Stimulated activated naive B cell treated with anti-CD40 and anti-IgM and Interleukin-4, amounts not matched to agents 10 μg/mL and 1 μg/mL and 100 μg/mL, for 72 hours (primary cell): Measurements from ENCODE around the gene STON2.
"Not testable (repeated sequence)": the region's sequence is repeated elsewhere in the genome, so short reads cannot be mapped to it uniquely, and the experiment has no call there.

Experiments used
- ATAC-seq, 2 donors: fragments of 150-1000 bp; cut with Tn5 transposase; replicated peaks; 2 replicates each; pipeline ENCODE4 v1.10.0; 2021; ENCODE audit warnings: moderate library complexity in 1 of 2
- DNase-seq: peaks from one replicate; pipeline ENCODE4 v3.0.0; 2021
- H3K27ac Mint-ChIP-seq: one replicate; pipeline ENCODE4 v1.8.0; 2022; ENCODE audit warnings: mild to moderate bottlenecking, mixed read lengths
- H3K27me3 Mint-ChIP-seq, 2 donors: one replicate each; pipeline ENCODE4 v1.8.0; 2022; ENCODE audit warnings: mixed read lengths in 2 of 2
- H3K36me3 Mint-ChIP-seq, 2 donors: one replicate each; pipeline ENCODE4 v1.8.0; 2022; ENCODE audit warnings: mixed read lengths in 2 of 2, mild to moderate bottlenecking in 1 of 2
- H3K4me1 Mint-ChIP-seq, 2 donors: one replicate each; pipeline ENCODE4 v1.8.0; 2022; ENCODE audit warnings: mixed read lengths in 2 of 2, mild to moderate bottlenecking in 1 of 2
- H3K4me3 Mint-ChIP-seq, 2 donors: one replicate each; pipeline ENCODE4 v1.8.0; 2022; ENCODE audit warnings: mild to moderate bottlenecking in 2 of 2, mixed read lengths in 2 of 2, moderate library complexity in 1 of 2
- H3K9me3 Mint-ChIP-seq, 2 donors: one replicate each; pipeline ENCODE4 v1.8.0; 2022; ENCODE audit warnings: mixed read lengths in 2 of 2, mild to moderate bottlenecking in 1 of 2

Gene STON2

GRCh38 chr14:81385419-81385818, 14.7 kb downstream of the STON2 start:
- Mint-ChIP-seq H3K27ac (no peak overlapping the region), H3K9me3 (peaks cover 0 to 1% of the 10 kb centered on the region in 2 donors), H3K4me1 (no peaks in the 10 kb centered on the region), H3K27me3 (peaks cover 4 to 9% of the 10 kb centered on the region in 2 donors), H3K36me3 (no peaks in the 10 kb centered on the region), H3K4me3 (no peak overlapping the region)
- DNase-seq (no peak), ATAC-seq (no peak)

GRCh38 chr14:81384900-81385299, 15.2 kb downstream of the STON2 start:
- no peak for DNase-seq
- H3K27ac Mint-ChIP-seq: no peak overlapping the region
- H3K4me3 Mint-ChIP-seq: no peak overlapping the region
- peaks cover 4 to 9% of the 10 kb centered on the region in 2 donors for H3K27me3 Mint-ChIP-seq
- ATAC-seq: no peak
- no peaks in the 10 kb centered on the region for H3K4me1 Mint-ChIP-seq
- H3K36me3 Mint-ChIP-seq: no peaks in the 10 kb centered on the region
- H3K9me3 Mint-ChIP-seq: peaks cover 0 to 2% of the 10 kb centered on the region in 2 donors

- Mint-ChIP-seq H3K4me1 (no peaks in the 10 kb centered on the region), H3K27ac (no peak overlapping the region), H3K27me3 (no peaks in the 10 kb centered on the region), H3K36me3 (no peaks in the 10 kb centered on the region), H3K4me3 (no peak overlapping the region), H3K9me3 (peaks cover 0 to 2% of the 10 kb centered on the region in 2 donors)
- no peak for ATAC-seq
- DNase-seq: no peak
Observed at GRCh38 chr14:81382517-81383225, 17.5 kb downstream of the STON2 start.

- H3K27me3 Mint-ChIP-seq, H3K27ac Mint-ChIP-seq, H3K4me3 Mint-ChIP-seq, H3K4me1 Mint-ChIP-seq, ATAC-seq, H3K36me3 Mint-ChIP-seq, DNase-seq, H3K9me3 Mint-ChIP-seq: not testable (repeated sequence)
Observed at GRCh38 chr14:81380009-81380408, 20.1 kb downstream of the STON2 start.

GRCh38 chr14:81371802-81372201, 28.3 kb downstream of the STON2 start:
- Mint-ChIP-seq H3K4me3 (no peak overlapping the region), H3K27ac (no peak overlapping the region), H3K9me3 (no peaks in the 10 kb centered on the region), H3K4me1 (no peaks in the 10 kb centered on the region), H3K36me3 (no peaks in the 10 kb centered on the region), H3K27me3 (peaks cover 5 to 8% of the 10 kb centered on the region in 2 donors)
- DNase-seq (no peak), ATAC-seq (no peak)

GRCh38 chr14:81367563-81367962, 32.6 kb downstream of the STON2 start:
- Mint-ChIP-seq H3K4me3 (no peak overlapping the region), H3K27ac (no peak overlapping the region), H3K4me1 (no peaks in the 10 kb centered on the region), H3K27me3 (peaks cover 0 to 4% of the 10 kb centered on the region in 2 donors), H3K36me3 (no peaks in the 10 kb centered on the region), H3K9me3 (no peaks in the 10 kb centered on the region)
- no peak for ATAC-seq
- no peak for DNase-seq

GRCh38 chr14:81366884-81367283, 33.2 kb downstream of the STON2 start:
- ATAC-seq (no peak), DNase-seq (no peak)
- Mint-ChIP-seq H3K4me3 (no peak overlapping the region), H3K36me3 (no peaks in the 10 kb centered on the region), H3K27me3 (peaks cover 0 to 4% of the 10 kb centered on the region in 2 donors), H3K4me1 (no peaks in the 10 kb centered on the region), H3K27ac (no peak overlapping the region), H3K9me3 (no peaks in the 10 kb centered on the region)

GRCh38 chr14:81366214-81366613, 33.9 kb downstream of the STON2 start:
- H3K9me3 Mint-ChIP-seq: no peaks in the 10 kb centered on the region
- DNase-seq: no peak
- no peaks in the 10 kb centered on the region for H3K4me1 Mint-ChIP-seq
- no peak for ATAC-seq
- H3K36me3 Mint-ChIP-seq: no peaks in the 10 kb centered on the region
- no peak overlapping the region for H3K27ac Mint-ChIP-seq
- no peak overlapping the region for H3K4me3 Mint-ChIP-seq
- H3K27me3 Mint-ChIP-seq: peaks cover 0 to 4% of the 10 kb centered on the region in 2 donors

GRCh38 chr14:81363746-81364378, 36.3 kb downstream of the STON2 start:
- Mint-ChIP-seq H3K4me1 (no peaks in the 10 kb centered on the region), H3K9me3 (no peaks in the 10 kb centered on the region), H3K27ac (no peak overlapping the region), H3K27me3 (peaks cover 0 to 1% of the 10 kb centered on the region in 2 donors), H3K4me3 (no peak overlapping the region), H3K36me3 (no peaks in the 10 kb centered on the region)
- DNase-seq (no peak), ATAC-seq (no peak)

GRCh38 chr14:81353691-81354323, 46.3 kb downstream of the STON2 start:
- Mint-ChIP-seq H3K9me3 (peaks cover 11 to 14% of the 10 kb centered on the region in 2 donors), H3K4me3 (no peak overlapping the region), H3K4me1 (no peaks in the 10 kb centered on the region), H3K27ac (no peak overlapping the region), H3K27me3 (peaks cover 0 to 8% of the 10 kb centered on the region in 2 donors), H3K36me3 (no peaks in the 10 kb centered on the region)
- DNase-seq (no peak), ATAC-seq (no peak)

- peaks cover 2 to 10% of the 10 kb centered on the region in 2 donors for H3K4me1 Mint-ChIP-seq
- H3K9me3 Mint-ChIP-seq: peaks cover 11 to 14% of the 10 kb centered on the region in 2 donors
- H3K36me3 Mint-ChIP-seq: no peaks in the 10 kb centered on the region
- H3K27ac Mint-ChIP-seq: no peak overlapping the region
- H3K27me3 Mint-ChIP-seq: peaks cover 0 to 8% of the 10 kb centered on the region in 2 donors
- DNase-seq (no peak), ATAC-seq (no peak)
- H3K4me3 Mint-ChIP-seq: no peak overlapping the region
Observed at GRCh38 chr14:81352413-81352812, 47.7 kb downstream of the STON2 start.

- H3K27me3 Mint-ChIP-seq: peaks cover 0 to 8% of the 10 kb centered on the region in 2 donors
- no peak for ATAC-seq
- peaks cover 2 to 10% of the 10 kb centered on the region in 2 donors for H3K4me1 Mint-ChIP-seq
Observed at GRCh38 chr14:81351205-81351604, 48.9 kb downstream of the STON2 start.

GRCh38 chr14:81350344-81351130, 49.6 kb downstream of the STON2 start:
- Mint-ChIP-seq H3K27me3 (peaks cover 0 to 8% of the 10 kb centered on the region in 2 donors), H3K4me1 (peaks cover 2 to 10% of the 10 kb centered on the region in 2 donors), H3K4me3 (no peak overlapping the region), H3K27ac (no peak overlapping the region), H3K9me3 (peaks cover 11 to 14% of the 10 kb centered on the region in 2 donors), H3K36me3 (no peaks in the 10 kb centered on the region)
- DNase-seq (no peak), ATAC-seq (no peak)

More at GRCh38 chr14:81351205-81351604, 48.9 kb downstream of the STON2 start:
- no peaks in the 10 kb centered on the region for H3K36me3 Mint-ChIP-seq
- H3K9me3 Mint-ChIP-seq: peaks cover 11 to 14% of the 10 kb centered on the region in 2 donors
- H3K27ac Mint-ChIP-seq: no peak overlapping the region
- no peak for DNase-seq
- no peak overlapping the region for H3K4me3 Mint-ChIP-seq

GRCh38 chr14:81348061-81348460, 52.1 kb downstream of the STON2 start:
- peaks cover 2 to 10% of the 10 kb centered on the region in 2 donors for H3K4me1 Mint-ChIP-seq
- H3K27me3 Mint-ChIP-seq: peaks cover 0 to 8% of the 10 kb centered on the region in 2 donors
- DNase-seq (no peak), ATAC-seq (peak in 1 of 2 donors; percentile 34)
- no peak overlapping the region for H3K4me3 Mint-ChIP-seq
- H3K27ac Mint-ChIP-seq: no peak overlapping the region
- H3K9me3 Mint-ChIP-seq: peaks cover 2 to 3% of the 10 kb centered on the region in 2 donors
- no peaks in the 10 kb centered on the region for H3K36me3 Mint-ChIP-seq
